GM19025 (cell line): ENCODE data around the gene RAB11FIP2.

ENCODE experiments used
- ATAC-seq: cut with Tn5 transposase; IDR thresholded peaks from one replicate; pipeline ENCODE4 v1.9.1; 2021; ENCODE audit warnings: mild to moderate bottlenecking, low read depth, moderate library complexity; ENCODE audit not compliant: unreplicated experiment

The RAB11FIP2 gene

DNA sequence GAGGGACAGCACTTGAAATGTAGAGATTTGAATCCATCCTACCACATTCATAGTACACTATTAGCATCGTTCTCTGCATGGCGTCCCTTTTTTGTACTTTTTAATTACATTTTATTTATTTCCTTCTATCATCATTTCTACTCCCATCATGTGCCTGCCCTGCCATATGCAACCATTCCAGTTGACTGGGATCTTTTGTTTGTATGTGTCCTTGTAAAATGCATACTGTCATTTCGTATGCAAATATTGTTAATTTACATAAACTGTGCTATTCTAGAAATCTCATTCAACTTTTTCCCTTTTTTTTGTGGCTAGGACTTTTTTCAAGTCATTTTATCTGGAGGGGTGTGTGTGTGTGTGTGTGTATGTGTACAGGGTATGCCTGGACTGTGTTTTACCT is 57.9 kb downstream of the RAB11FIP2 start:
- ATAC-seq: no peak

DNA sequence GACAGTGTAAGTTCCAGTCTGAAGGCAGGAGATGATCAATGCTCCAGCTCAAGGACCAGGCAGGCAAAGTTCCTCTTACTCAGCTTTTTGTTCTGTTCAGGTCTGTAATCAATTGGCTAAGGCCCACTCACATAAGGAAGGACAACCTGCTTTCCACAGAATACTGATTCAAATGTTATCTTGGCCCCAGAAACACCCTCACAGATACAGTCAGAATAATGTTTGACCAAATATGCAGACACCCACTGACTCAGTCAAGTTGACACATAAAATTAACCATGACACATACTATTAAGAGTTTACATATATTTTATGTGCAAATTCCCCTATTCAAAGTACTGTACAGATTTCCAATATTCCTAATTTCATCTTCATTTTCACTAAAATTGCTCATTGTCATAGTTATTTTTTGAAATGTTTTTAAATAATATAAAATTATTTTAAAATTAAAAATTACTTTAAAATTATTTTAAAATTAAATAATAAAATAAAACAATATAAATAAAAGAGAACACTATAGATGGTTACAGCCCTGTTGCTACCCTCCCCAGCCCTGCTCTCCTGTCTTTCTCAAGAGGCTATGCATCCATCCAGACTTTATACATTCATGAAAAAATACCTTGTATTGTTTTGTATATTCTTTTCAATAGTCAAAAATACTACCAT is 59.4 kb downstream of the RAB11FIP2 start:
- no peak for ATAC-seq

DNA sequence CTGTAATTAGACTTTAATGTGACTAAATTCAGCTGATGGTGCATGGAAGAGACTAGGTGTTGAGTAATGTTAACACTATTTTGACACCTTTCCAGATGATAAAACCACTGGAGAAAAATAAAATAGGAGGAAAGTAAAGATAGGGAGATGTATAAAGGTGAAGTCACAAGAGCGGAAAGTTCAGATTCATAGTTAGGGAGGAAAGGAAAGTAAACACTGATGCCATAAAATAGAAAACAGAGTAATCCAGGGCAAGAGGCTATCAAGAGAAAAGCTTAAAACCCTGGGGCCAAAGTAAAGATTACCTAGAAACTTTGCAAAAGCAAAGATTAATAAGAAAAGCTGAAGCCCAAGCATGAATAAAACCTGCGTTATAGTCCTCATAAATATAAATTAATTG is 62.8 kb downstream of the RAB11FIP2 start:
- no peak for ATAC-seq

DNA sequence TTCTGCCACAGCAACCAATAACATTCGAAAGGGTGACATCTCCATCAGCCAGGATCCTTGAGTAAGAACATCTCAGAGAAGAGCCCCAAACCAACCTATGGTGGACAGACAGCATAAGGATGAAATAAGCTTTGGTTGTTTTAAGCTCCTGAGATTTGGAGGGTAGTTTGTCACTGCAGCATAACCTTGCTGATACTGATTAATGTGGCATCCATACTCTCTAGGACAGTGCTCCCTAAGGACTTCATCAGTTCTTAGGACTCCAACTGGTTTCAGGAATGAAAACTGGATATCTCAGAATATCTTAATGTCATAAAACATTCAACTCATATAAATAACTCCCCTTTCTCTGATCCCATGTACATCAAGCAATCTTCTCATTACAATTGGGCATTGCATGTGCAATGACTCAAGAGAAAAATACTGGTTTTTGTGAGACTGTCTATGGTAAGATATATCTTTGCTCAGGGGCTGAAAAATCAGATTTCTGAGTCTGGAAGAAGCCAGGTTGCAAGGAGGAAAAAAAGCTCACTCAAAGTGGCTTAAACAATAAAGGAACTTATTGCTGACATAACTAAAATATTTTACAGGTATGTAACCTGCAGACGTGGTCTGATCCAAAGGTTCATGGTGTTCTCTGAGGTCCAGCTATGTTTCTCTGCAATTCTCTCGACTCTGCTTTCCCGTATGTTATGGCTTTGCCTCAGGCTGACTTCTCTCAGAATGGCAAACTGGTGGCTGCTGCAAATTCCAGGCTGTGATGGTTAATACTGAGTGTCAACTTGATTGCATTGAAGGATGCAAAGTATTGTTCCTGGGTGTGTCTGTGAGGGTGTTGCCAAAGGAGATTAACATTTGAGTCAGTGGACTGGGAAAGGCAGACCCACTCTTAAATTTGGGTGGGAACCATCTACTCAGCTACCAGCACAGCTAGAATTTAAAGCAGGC is 65.7 kb downstream of the RAB11FIP2 start:
- no peak for ATAC-seq

DNA sequence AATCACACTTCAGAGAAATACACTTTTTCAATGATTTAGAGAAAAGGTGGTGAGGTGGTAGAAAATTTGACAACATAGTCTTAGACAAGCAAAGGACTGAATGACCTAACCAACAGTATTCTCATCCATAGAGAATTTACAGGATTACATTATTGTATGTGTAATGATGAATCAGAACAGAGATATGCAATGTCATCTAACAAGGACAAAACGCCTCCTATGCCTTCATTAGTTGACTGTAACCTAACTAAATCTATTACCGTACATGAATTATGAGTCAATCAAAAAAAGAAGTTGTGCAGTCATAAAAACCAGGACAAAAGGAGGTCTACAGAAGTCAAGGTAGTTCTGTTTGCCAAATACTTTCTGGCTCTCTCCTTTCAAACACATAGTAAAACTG is 66.5 kb downstream of the RAB11FIP2 start:
- ATAC-seq: no peak

DNA sequence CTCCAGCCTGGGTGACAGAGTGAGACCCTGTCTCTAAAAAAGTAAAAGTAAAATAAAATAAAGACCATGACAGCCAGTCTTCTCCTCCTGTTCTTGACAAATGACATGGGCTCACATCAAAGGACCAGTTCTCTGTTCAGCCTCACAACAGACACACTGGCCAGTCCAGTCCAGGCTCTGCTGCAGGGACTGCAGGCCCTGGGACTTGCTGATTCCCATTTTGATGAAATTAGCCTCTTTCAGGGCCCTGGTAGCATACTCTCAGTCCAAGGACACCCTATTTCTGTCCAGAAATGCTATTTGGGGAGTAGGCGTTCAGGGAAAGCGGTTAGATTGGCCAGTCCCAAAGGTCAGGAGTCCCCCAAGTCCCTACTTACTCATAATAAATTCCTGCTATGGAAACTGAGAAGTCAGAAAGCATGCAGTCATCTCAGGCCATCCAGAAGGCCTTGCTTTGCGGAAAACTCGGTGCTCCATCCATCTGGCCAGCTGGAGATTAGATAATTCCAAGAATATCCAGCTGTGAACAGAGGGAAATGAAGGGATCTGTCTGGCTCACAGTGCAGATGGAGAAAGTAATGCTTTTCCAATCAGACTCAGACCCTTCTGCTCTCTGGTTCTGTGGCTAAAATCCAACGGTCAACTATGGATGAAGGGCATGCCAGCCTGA is 74.4 kb downstream of the RAB11FIP2 start:
- ATAC-seq: no peak

DNA sequence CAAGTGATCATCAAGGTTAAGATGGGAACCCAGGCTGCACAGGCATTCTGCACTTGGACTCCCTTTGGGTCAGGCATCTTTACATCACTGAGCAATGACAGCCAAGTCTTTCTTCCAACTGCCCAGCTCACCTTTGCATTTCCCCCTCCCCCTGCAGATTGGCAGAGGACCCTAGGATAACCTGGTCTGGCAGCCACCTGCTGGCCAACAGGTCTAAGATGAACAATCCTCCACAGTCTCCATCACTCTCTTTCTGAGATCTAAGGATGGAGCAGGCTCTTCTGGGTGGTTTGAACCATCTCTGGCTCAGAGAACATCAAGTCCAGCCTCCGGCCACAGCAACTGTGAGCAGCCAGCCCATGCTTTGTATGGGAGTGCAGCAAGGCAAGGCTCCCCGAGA is 75.8 kb downstream of the RAB11FIP2 start:
- no peak for ATAC-seq

DNA sequence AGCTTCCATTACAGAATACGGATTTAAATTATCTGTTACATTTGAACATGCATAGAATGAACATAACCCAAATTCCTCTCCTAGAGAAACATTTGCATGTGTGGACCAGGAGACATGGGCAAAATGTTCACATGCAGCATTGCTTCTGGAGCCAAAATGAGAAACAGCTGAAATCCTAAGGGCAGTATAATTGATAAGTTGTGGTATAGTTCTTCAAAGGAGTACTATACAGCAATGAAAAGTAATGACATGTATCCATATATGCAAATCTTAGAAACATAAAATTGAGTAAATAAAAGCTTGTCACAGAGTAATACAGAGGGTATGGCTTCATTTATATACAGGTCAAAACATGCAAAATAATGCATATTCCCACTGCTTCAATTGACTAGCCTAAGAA is 77.1 kb downstream of the RAB11FIP2 start:
- ATAC-seq: no peak

DNA sequence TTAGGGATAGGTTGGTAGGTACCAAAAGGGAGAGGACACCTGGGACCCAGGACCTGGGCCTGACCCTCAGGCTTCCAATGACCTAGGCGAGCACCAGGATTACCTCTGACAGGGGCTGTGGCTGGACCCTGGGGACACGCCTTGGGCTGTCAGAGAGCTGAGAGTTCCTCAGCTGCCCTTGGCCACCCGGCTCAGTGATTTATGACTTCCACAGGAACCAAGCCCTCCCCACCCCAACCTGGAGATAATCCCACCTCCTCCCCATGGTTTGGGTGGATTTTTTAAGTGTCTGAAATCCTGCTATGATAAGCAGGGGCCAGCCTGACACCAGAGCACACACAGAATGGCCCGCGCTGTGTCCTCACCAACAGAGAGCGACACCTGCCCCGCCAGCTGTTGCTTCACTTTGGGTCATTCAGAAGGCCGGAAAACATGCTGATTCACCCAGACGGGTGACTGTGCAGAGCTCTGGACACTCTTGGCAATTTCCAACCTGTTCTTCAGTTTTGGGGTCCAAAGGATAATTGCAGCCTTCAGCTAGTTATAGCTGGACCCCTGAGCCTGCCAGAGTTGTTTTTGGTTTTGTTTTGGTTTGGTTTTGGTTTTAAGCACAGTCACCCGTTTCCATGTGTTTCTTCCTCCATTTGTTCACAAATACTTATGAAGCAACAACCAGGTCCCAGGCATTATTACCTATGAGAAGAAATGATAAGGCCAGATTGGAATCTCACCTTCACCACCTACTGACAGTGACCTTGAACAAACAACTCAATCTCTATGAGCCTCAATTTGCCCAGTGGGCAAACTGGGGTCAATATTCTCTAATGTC is 78.2 kb downstream of the RAB11FIP2 start:
- no peak for ATAC-seq

DNA sequence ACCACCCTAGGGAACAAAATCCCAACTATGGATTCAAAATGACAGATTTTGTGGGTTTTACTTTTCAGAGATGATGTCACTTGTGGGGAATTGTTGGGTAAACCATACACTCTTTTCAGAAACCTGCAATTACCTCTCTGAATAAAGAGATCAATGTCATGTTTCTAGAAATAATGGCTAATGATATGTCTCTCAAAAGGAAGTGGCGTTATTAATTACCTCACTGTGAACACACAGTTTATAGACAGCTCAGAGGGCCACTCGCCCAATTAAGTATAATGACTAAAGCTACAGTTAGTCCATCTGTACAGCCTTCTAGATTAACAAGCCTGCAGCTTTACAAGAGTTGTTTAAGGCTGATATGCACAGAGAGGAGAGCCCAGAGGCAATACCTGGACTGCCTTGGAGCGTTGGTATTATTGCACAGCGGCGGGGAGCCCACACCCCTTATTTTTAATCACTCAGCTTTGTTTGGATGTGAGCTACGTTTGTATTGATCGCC is 79.5 kb downstream of the RAB11FIP2 start:
- ATAC-seq: no peak

DNA sequence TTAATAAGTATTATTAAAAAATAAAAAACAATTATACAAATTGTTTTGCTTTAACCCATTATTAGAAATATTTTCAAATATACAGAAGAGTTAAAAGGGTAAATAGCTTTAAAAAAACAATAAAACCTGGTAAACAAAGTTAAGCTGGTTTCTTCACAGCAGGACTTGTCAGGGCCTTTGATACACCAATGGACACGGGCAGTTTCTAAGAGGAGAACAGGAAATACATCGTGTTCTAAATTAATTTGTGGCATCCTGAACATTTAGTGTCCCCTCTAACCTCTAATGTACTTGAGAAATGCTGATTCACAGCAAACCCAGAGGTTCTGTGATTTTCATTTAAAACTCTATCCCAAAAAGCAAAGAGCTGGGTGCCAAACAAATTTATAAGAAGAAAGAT is 80.8 kb downstream of the RAB11FIP2 start:
- ATAC-seq: no peak

DNA sequence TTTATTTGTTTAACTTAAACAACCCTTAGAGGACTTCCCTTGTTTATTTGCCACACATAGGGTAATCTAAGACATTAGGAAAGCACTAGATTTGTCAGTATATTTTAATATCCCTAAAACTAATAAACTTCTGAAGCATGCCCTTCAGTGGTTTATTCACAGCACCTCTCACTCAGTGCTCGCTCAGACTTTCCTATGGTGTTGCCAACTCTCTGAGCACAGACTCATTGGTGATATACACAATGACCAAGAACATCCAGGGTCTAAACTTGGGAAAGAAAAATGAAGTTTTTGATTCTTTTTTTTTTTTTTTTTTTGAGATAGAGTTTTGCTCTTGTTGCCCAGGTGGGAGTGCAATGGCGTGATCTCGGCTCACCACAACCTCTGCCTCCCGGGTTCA is 82.2 kb downstream of the RAB11FIP2 start:
- ATAC-seq: no peak

DNA sequence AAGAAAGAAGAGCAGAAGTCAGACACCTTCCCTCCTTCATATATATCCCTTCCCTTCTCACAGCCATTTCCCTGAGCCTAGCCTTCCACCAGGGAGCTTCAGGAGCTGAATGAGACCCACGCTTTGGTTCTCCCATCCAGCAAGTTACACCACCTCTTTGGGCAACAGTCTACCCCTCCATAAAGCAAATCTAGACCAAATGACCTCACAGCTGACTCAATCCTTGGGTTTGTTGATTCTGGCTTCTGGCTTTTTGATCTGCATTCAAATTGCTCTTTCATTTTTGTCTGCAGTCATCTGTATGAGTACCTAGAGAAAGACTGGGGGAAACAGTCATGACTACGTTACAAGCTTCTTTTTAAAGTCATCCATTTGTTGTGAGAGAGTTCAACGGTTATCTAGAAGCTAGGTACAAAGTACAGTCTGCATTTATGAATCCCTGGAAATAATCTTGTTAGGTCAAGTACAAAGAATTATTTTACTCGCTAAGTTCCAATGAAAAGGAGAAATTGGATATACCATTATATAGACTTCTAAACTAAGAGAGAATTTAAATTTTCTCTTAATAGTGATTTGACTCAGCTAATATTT is 86.3 kb downstream of the RAB11FIP2 start:
- ATAC-seq: no peak

DNA sequence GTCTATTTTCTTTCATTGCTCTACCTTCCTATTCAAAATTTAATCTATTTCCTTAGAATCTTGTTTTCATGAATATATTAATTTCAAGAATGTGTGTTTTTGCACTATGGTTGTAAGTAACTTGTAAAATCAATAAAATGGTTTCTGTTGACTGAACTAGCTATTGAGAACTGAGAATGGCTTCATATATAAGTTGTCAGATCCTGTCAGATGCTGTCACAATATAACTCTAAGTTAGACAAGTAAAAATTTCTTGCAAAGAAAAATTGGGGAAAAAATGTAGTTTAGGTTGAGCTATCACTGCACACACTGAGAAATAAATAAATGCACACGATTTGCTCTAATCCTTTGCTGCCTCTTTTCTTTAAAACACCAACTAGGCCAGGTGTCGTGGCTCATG is 89.8 kb downstream of the RAB11FIP2 start:
- no peak for ATAC-seq

DNA sequence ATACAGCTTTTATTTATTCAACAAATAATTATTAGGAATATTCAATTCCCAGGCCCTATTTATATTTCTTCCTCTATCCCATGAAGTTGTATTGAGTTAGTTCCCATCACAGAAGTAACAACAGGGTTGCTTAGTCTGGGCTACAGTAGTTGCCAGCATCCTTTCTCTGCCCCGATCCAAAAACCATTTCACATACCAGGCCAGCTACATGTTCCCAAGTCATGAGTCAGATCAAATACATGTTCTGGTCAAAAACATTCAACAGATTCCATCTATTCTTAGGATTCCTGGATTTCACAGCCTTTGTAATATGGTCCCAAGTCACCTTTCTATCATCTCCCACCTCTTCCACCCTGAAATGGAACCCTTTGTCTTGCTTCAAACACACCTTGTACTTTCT is 91.6 kb downstream of the RAB11FIP2 start:
- no peak for ATAC-seq
